Stimulated activated CD8-positive, alpha-beta memory T cell treated with anti-CD3 and anti-CD28 coated beads, Interleukin-12 subunit alpha, Interleukin-12 subunit beta, amount 100 ng/mL, for 1 hour (primary cell): Measurements from ENCODE around the gene WFDC1.

Experiments used
- DNase-seq: peaks from one replicate; pipeline ENCODE4 v3.0.0-alpha.2; 2020; ENCODE audit warnings: low read depth

Gene WFDC1

GRCh38 chr16:84302111-84302954, 7.7 kb downstream of the WFDC1 start:
- no peak for DNase-seq

DNA sequence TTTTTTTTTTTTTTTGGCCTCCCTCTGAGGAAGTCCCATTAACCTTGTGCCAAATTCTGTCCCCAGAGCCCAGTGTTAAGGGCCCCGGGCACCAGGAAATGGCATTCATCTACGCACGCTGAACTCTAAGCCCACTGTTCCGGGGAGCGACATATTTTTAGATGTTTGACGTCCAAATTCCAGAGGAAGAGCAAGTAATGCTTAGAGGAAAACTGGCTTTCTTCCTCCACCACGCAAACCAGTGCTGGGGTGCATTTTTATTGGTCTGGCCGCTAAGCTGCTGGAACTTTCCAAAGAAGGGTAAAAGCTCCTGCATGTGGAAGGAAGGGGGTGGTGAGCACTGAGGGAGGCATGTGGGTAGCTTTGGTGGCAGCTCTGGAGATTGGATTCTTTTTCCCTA, 8.3 kb downstream of the WFDC1 start:
- DNase-seq, result no peak

GRCh38 chr16:84303516-84303915, 8.8 kb downstream of the WFDC1 start:
- DNase-seq, result no peak

- DNase-seq, result no peak
Measured at GRCh38 chr16:84306564-84306963, 11.9 kb downstream of the WFDC1 start.

- DNase-seq, result no peak
Measured at GRCh38 chr16:84307209-84307954, 12.7 kb downstream of the WFDC1 start.

GRCh38 chr16:84308120-84308519, 13.4 kb downstream of the WFDC1 start:
- DNase-seq, result no peak

DNA sequence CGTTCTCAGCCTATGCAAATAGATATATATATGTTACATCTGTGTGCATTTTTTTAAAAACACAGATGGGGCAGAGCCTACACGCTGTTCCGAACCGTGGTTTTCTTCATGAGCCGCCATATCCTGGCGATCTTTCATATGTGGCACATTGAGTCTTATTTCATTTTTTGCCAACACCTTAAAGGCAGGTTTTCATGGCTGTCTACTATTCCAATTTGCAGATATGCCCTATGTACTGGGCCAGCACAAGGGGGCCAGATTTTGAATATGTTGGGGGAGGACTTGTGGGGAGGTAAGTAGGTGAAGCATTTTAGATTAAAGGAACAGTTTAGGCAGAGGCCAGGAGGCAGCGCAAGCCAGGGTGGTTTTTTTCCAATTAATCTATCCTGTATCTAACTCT, 16.0 kb downstream of the WFDC1 start:
- no peak for DNase-seq

DNA sequence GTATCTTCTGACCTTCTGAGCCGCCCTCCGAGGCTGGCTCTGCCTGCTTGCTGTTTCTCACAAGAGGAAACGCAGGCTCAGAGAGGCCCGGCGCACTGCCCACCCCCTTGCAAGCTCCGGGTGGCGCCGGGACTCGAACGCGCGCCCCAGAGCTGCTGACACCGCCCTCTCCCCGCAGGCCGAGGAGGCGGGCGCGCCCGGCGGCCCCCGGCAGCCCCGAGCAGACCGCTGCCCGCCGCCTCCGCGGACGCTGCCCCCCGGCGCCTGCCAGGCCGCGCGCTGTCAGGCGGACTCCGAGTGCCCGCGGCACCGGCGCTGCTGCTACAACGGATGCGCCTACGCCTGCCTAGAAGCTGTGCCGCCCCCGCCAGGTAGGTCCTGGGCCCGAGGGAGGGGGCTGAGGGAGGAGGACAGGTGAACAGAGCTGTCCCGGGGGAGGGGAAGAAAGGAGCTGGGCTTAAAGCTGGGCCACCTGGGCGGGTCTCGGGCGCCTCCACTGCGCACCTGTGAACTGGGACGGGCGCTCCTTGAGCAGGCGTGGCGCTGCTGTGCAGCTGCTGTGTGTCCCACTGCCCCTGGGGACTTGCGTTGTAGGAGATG, 18.2 kb downstream of the WFDC1 start:
- no peak for DNase-seq

- DNase-seq, result no peak
Measured at GRCh38 chr16:84313921-84314320, 19.2 kb downstream of the WFDC1 start.

DNA sequence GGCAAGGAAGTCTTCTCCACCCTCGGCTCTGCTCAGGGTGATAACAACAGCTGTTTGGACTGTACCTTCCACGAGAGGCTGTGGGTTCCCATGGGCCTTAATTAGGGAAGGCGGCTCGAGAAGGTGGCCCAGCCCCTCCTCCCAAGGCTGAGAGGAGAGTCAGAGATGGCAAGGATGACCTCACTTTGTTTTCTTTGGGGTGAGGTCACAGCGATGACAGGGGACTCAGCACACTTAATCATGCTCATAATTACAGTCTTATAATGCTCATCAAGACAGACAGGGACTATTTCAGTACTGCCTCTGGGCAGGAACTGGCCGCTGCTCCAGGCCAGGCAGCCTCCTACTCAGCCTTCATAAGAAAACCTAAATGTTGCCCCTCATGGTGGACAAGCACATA, 19.7 kb downstream of the WFDC1 start:
- no peak for DNase-seq

DNA sequence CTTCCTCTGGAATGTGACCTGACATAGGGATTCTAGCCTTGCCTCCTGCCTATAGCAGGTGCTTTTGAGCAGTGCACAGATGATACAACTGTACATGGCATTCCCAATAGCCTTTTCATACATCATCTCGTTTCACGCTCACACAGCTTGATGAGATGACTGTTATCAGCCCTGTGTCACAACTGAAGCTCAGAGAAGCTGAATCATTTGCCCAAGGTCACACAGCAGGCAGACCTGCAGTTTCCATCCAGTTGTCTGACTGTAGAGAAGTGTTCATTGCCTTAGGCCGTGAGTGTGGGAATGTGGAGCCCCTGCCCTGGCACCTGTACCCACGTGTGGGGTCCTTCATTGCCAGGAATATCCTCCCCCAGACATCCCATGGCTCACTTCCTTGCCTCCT, 20.1 kb downstream of the WFDC1 start:
- no peak for DNase-seq

GRCh38 chr16:84315422-84315821, 20.7 kb downstream of the WFDC1 start:
- no peak for DNase-seq

DNA sequence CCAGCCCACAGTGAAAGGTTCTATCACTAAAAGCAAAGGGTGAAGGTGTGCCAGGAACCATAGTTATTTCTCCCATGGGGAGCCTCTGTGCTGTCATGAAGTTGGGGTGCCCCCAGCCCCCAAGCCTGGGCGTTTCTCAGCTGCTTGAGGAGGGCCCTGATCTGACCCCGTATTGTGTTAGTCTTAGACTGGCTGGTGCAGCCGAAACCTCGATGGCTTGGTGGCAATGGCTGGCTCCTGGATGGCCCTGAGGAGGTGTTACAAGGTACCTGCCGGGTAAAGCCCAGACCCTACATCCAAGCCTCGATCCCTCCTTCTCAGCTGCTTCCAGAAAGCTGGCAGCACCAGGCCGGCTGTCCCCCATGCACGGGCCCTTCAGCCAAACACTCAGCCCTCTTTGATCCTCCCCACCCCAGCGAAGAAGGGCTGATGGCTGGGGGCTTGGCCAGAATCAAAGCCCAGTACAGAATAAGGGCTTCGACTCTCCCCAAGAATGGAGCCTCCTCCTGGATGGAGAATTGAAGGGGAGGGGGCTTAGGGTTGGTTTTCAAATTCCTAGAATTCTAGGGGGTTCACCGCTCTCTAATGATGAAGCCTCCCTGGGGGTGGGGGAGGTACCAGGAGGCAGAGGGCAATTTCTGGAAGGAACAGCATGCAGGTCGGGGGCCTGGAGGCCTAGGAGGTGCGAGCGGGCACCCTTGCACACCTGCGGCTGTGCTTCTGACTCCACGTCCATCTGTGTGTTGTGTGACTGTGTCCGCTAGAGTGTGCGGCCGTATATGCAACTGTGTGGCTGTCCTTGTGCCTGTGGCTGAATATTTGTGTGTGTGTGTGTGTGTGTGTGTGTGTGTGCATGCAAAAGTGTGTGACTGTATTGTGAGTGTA, 23.7 kb downstream of the WFDC1 start:
- DNase-seq, result no peak

DNA sequence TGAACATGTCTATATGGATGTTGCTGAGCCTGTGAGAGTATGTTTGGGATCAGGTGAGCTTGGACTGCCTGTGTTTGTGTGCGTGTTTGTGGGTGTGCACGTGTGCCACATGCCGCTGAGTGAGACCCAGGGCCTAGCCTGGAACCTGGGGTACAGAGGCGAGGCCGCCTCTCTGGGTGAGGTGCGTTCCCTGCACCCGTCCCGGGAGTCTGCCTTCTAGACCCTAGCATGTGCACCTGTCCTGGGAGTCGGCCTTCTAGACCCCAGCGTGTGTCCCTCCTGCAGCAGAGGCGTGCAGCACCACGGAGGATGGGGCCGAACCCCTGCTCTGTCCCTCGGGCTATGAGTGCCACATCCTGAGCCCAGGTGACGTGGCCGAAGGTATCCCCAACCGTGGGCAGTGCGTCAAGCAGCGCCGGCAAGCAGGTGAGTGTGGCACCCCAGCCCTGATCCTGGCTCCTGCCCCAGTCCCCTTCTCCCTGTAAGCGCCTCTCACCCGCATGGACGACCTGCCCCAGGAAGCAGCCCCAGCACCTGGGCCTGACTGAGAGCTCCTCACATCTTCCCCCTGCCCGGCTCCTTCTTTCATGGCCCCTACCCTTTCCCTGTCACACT, 24.6 kb downstream of the WFDC1 start:
- DNase-seq, result no peak

GRCh38 chr16:84320511-84320910, 25.8 kb downstream of the WFDC1 start:
- DNase-seq, result no peak

- DNase-seq, result no peak
Measured at GRCh38 chr16:84321932-84322331, 27.3 kb downstream of the WFDC1 start.

DNA sequence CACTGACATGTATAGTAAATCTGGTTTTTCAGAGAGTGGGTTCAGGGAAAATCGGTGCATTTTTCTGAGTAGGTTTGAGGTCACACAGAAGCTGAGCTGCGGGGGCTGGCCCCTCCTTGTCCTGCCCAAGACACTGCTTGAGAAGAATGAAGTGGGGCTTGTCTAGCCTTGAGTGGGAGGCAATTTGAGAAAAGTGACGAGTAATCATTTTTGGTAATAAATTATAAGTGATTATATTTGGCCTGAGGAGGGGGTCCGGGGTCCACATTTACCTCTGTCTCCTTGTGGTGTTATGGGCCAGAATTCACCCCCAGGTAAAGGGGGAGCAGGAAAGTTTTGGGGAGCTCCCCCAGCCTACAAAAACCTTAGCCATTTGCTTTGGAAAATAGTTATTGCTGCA, 28.1 kb downstream of the WFDC1 start:
- DNase-seq, result no peak

- no peak for DNase-seq
Measured at GRCh38 chr16:84323606-84324005, 28.9 kb downstream of the WFDC1 start.

GRCh38 chr16:84324434-84325262, 30.0 kb downstream of the WFDC1 start:
- no peak for DNase-seq

DNA sequence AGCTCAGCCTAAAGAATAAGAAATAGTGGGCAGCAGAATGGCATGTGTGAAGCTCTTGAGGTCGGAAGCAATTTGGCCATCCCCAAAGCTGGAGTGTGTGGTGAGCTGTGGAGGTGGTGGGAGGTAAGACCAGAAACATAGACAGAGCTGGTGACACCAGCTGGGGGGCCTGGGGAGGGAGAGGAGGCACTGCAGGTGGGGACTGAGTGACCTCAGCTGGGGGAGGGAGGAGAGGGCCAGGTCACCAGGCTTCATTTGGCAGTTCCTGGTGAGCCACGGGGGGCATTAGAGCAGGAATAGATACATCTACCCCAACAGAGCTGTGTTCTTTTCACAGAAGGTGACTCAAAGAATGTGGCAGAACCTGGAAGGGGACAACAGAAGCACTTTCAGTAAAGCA, 31.9 kb downstream of the WFDC1 start:
- no peak for DNase-seq
